PC-3 (cell line): ENCODE measurements around the gene FOXP1.

ENCODE experiments used
- EZH2 ChIP-seq: fragments of 300-600 bp; sonication (generic); IDR thresholded peaks from one replicate; pipeline ENCODE4 v1.6.1; 2017; ENCODE audit warnings: antibody characterized with exemption, mild to moderate bottlenecking, low read length; ENCODE audit not compliant: unreplicated experiment
- EZH2phosphoT487 ChIP-seq: fragments of 300-600 bp; sonication (generic); IDR thresholded peaks from 2 replicates; pipeline ENCODE4 v1.6.1; 2018; ENCODE audit warnings: mild to moderate bottlenecking, antibody characterized with exemption, low read length, borderline replicate concordance
- TF ChIP-seq, protein P1 (sequence below): fragments of 300-600 bp; sonication (generic); conservative IDR thresholded peaks from 2 replicates; pipeline ENCODE4 v1.5.1; 2017; ENCODE audit warnings: antibody characterized with exemption, low read depth, mild to moderate bottlenecking, low read length

DNA sequence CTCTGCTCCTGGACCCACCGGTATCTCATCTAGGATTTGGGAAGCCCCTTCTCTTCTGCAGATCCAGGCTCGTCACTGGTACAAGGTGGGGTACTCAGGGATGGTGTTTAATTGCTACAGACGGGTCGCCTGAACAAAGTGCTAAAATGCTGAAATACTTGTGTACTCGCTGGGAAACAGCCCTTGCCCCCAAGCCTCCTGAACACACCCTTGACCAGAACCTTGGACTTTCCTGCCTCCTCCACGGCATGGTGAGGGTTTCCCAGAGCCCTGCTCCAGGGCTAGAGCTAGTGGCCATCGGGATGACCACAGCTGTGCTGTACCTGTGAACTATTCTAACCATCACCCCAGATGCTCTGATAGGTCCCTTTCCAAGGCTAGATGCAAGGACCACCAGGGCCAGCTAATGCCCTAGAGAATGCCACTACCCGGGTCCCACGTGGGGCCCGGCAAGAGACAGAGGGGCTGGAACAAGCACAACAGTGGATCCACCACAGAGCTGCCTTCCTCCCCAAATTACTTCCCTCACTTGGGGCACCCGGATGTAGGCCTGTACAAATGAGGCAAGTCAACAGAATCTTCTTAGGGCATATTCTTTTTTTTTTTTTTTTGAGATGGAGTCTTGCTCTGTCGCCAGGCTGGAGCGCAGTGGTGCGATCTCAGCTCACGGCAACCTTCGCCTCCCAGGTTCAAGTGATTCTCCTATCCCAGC is 267.3 kb downstream of the FOXP1 start:
- TF ChIP-seq, protein P1, sequence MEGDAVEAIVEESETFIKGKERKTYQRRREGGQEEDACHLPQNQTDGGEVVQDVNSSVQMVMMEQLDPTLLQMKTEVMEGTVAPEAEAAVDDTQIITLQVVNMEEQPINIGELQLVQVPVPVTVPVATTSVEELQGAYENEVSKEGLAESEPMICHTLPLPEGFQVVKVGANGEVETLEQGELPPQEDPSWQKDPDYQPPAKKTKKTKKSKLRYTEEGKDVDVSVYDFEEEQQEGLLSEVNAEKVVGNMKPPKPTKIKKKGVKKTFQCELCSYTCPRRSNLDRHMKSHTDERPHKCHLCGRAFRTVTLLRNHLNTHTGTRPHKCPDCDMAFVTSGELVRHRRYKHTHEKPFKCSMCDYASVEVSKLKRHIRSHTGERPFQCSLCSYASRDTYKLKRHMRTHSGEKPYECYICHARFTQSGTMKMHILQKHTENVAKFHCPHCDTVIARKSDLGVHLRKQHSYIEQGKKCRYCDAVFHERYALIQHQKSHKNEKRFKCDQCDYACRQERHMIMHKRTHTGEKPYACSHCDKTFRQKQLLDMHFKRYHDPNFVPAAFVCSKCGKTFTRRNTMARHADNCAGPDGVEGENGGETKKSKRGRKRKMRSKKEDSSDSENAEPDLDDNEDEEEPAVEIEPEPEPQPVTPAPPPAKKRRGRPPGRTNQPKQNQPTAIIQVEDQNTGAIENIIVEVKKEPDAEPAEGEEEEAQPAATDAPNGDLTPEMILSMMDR, result no peak
- TF ChIP-seq EZH2phosphoT487, result no peak
- TF ChIP-seq EZH2, result no peak
